CD4-positive, alpha-beta T cell treated with Interleukin-2 at 100 ng/mL for 4 hours (primary cell): ENCODE data around the gene TBCB.
"Not testable (repeated sequence)": the region's sequence is repeated elsewhere in the genome, so short reads cannot be mapped to it uniquely, and the experiment has no call there.

Experiments
- DNase-seq: peaks from one replicate; pipeline ENCODE4 v3.0.0-alpha.2; 2020; ENCODE audit warnings: low spot score

The TBCB gene

DNA sequence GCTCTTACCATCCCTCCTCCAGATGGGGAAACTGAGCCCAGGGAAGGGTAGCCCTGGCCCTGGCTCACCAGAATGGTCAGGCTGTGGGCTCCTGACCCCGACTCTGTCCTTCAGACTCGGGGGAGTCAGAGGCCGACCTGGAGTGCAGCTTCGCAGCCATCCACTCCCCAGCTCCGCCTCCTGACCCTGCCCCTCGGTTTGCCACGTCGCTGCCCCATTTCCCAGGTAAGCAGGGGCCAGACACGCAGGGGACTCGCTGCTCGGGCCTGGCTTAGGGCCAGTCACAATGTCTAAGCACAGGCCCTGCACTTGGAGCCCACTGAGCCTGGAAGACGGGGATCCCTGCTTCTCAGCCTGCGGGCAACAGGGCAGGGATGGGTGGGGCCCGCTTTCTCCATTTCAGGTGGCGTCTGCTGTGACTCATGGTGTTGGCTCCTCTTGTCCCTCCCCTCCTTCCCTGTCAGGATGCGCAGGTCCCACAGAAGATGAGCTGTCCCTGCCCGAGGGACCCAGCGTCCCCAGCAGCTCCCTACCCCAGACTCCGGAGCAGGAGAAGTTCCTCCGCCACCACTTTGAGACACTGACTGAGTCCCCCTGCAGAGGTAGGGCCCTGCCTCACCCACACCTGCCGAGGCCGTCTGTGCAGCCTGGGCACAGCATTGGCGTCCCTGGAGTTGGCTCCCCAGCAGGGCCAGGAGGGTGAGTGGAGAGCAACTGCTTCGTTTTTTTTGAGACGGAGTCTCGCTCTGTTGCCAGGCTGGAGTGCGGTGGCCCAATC is 13.5 kb upstream of the TBCB start:
- DNase-seq, result no peak

DNA sequence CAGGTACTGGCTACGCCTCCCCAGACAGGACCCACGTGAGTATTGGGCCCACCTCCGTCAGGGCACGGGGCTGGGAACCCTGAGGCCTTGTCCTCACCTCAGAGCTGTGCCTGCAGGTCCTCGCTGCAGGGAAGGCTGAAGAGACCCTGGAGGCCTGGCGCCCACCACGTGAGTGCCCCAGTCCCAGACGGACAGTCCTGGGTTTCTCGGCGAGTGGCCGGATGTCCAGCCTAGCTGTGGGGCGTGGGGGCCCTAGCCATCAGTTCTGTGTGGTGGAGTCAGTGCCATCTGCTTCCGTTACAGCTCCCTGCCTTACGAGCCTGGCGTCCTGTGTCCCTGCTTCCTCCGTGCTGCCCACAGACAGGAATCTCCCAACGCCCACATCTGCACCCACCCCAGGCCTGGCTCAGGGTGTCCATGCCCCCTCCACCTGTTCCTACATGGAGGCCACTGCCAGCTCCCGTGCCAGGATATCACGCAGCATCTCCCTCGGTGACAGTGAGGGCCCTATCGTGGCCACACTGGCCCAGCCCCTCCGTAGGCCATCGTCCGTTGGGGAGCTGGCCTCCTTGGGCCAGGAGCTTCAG is 12.1 kb upstream of the TBCB start:
- no peak for DNase-seq

DNA sequence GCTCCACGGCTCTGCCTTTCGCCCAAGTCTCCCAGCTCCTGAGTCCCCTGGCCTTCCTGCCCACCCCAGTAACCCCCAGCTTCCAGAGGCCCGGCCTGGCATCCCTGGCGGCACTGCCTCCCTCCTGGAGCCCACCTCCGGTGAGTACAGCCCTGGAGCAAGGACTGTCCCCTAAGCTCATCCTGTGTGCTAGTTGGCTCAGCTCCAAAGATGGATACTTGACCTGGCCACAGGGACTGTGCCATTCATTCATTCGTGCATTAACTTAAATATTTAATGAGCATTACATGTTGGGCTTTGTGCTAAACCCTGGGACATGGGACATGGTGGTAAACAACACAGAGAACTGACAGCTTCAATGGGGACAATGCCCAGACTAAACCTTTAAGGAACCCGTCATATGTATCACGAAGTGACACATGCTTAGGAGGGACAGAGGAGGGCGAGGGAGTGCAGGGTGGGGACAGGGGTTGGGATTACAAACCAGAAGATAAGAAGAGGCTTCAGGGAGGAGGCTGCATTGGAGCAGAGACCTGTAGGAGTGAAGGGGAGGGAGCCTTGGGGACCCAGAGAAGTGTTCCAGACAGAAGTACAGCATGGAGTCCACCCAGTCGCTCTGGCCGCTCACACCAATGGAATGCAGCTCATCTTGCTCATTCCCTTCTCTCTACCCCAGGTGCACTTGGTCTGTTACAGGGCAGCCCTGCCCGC is 11.3 kb upstream of the TBCB start:
- no peak for DNase-seq

DNA sequence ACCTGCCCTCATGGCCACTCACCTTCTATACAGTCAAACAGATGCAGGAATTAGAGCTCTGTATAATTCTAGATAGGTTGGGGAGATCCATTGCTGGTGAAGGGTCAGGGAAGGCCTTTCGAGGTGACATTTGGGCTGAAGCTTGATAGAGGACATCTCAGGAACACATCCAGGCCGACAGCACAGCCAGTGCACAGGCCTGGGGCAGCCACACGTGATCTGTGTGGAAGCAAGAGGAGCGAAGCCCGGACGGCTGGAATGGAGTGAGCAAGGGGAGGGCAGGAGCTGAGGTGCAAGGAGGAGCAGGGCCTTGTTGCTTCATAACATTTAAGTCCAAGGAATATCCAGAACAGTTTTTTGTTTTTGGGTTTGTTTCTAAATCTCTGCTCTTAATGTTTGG is 8.8 kb upstream of the TBCB start:
- DNase-seq, result no peak

DNA sequence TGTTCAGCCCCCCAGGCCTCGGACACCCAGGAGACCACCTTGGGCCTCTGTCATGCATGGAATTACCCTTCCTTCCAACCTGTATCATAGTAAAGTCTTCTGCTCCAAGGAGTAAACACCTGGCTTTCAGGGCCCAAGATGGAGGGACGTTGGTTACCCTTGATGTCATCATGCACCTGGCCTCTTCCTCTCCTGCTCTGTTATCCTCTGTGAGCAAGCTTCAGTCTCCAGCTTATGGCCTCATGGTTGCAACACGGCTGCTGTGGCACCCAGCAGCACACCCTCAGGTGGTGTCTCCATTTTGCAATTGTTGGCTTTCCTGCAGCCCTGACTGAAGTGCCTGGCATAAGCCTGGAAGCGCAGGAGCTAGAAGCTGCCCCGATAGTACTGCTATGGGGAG is 8.3 kb upstream of the TBCB start:
- no peak for DNase-seq

DNA sequence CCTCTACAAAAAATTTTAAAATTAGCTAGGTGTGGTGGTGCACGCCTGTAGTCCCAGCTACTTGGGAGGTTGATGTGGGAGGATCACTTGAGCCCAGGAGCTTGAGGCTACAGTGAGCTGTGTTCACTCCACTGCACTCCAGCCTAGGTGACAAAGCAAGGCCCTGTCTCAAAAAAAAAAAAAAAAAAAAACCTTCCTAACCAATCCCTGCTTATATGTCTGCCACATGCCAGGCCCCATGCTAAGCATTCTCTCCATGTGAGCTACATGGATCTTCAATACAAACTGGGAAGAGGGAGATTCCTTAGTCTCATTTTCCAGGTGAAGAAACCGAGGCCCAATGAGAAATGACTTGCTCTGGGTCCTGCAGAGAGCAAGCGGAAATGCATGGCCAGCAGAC is 6.6 kb upstream of the TBCB start:
- DNase-seq, result no peak

DNA sequence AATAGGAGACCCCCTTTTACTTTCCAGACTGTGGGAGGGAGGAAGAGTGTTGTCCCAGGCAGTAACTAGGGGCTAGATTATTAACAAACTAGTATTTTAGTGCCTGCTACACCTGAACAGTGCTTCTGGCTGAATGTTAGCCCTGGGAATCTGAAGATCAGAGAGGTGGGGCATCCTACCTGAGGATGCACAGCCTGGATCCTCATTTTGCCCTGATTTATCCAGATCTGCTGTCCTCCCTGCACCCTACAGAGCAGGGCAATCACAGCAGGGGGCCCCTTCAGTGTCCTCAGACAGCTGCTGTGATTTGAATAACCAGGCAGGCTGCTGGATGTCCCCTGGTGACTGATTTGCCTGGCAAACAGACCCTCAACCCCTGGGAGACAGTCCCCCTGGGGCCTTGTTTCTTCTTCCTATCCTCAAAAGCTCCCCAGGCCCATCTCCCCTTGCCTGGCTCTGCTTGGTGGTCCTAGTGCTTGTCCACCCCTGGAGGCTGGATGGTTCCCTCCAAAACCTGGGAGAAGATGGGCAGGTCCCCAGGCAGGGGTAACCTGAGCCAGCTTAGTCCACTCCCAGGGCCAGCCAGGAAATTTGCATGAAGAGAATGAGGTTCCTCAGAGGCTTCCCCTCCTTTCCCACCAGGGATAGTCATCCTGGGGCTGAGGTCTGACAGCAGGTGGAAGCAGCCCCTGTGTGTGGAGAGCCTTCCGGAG is 4.6 kb upstream of the TBCB start, which contains the start of gene OVOL3:
OVOL3 (plus strand) TSS at position 657 of the 713 bp plus-strand sequence. CDS start 60 bp downstream, outside the sequence.
- no peak for DNase-seq

DNA sequence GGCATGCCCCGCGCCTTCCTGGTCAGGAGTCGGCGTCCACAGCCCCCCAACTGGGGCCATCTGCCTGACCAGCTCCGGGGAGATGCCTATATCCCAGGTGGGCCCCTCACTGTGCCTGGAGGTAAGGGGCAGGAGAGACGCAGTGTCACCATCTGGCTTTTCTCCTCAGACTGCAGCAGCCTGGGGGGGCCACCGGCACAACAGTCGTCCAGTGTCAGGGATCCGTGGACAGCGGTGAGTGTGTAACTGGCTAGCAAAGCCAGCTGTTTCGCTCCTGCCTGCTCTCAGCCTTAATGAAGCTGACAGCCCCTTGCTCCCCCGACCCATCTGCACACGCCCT is 4.1 kb upstream of the TBCB start:
- no peak for DNase-seq

DNA sequence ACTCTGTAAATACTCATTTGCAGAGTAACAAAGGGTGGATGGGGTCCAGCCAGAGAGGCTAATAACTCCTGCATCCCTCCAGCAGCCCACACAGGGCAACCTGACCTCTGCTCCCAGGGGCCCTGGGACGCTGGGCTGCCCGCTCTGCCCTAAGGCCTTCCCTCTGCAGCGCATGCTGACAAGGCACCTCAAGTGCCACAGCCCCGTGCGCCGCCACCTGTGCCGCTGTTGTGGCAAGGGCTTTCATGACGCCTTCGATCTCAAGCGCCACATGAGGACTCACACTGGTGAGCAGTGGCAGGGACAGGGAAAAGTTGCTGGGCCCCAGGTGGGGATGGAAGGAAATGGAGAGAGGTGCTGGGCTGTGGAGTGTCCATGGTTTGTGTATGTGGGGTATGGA is 2.6 kb upstream of the TBCB start:
- DNase-seq, result no peak

DNA sequence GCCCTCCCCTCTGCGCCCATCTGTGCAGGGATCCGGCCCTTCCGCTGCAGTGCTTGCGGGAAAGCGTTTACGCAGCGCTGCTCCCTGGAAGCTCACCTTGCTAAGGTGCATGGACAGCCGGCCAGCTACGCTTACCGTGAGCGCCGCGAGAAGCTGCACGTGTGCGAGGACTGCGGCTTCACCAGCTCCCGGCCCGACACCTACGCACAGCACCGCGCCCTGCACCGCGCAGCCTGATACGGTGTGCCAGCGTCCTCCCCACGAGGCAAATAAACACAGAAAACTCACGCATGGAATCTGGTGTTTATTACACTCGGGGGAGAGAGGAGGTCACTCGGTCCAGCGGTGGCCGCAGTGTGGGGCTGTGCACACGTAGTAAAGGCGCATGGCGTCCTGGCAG is 1.8 kb upstream of the TBCB start:
- no peak for DNase-seq

DNA sequence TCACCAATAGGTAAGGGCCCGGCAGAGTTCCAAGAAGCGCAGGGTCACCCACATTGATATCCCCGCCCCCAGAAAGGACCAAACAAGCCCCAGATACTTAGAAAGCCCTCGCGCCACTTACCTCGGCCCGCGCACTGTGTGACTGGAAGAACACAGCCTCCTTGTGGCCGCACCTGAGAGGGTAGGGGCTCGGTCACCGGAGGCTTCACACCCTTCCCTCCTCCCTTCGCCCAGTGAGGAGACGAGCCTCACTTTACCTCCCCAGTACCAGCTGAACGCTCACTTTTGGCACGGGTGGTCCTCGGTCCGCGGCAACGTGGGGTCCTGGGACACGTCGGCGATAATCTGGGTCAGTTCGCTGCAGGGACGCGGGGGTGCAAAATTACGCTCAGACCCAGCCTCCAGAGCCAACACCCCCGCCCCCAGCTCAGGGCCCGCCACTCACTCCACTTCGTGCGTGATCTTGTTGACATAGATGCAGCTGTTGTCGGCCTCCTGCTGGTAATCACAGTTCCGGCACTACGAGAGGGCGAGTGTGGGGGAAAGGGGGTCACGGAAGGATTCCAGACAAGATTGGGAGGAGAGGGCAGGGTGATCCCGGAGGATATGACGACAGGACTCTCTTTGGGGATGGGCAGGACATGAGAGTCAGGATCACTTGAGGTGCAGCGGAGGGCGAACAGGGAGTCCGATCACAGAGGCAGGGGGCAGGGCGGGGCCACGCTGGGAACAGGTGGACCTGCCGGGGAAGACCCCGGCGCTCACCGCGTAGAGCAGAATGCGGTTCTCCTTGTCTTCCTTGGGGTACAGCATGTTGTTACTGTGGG is 1.2 kb upstream of the TBCB start:
- DNase-seq, result no peak

DNA sequence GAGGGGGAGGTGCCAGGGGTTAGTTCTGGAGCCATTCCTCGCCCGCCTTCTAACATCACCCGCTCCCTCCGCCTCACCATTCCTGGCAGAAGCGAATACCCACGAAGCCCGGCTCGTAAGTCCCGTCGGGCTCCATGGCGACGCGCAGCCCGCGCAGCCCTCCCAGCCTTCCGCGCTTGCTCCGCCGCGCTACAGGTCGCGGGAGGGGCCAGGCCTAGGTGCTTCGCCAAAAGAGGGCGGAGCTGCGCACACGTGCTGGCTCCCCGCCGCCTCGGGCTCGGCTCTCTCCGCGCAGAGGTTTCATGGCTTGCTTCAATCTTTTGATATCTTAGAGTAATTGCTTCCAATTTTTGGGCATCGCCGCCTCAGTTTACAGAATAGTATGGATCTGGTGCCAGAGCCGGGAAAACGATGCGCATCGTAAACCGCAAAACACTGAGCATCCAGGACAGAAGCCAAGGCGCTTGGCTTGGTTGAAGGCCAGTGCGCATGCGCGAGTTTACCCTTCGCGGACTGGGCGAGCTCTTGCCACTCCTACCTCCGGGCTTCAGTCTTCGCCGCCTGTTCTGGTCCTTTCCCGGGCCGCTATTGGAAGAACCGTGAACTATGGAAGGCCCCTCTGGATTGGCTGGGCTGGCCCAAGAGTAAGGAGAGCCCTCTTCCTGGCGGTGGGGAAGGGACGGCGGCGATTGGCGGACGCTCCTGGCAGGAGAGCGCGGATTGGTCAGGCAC is 381 bp upstream of the TBCB start, which contains the start of gene POLR2I:
POLR2I (minus strand) TSS at position 155 of the 732 bp plus-strand sequence; CDS start at position 136, 19 bp downstream.
- DNase-seq, result peak; percentile 100

DNA sequence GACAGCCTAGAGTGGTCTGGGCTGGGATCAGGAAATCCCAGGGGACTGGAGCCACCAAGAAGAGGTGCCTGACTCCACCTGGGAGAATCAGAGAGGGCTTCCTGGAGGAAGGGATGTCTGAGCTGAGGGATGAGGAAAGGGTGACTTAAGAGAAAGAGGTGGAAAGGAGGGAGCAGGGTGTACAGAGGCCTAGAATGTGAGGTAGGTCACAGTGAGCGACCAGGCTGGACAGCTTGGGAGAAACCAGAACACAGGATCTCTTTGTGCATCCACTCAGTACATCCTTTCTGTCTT is 1.0 kb downstream of the TBCB start:
- no peak for DNase-seq

DNA sequence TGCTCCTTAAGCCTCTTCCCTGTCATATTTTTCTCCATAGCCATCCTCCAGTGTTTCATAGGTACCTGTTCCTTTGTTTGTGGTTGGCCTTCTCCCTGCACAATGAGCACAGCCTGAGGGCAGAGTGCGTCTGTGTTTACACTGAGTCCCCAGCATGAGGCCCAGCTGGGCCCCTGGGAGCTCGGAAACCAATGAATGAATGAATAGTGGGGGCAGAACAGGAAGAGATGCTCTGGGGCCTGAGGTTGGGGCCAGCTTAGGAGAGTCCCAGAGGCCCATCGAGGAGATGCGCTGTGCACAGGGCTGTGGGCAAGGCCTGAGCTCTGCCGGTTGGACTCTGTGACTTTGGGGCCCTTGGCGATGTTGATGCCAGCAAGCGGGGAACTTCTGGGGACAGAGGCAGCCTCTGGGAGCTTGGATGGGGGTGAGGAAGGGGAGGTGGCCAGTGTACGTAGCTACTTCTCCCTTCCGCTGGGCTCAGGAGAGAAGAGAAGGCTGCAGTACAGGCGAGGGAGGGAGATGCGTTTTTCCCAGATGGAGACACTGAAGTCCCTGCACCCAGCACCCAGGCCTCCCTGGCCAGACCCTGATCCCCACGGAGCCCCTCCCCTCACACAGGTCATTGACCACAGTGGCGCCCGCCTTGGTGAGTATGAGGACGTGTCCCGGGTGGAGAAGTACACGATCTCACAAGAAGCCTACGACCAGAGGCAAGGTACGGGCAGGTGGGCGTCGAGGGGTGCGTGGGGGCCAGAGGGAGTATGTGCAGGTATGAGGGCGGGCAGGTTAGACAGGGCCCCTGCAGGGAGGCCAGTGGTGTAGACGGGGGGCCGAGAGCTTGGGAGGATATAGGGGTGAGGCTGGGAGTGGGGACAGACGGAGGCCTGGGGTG is 5.1 kb downstream of the TBCB start:
- no peak for DNase-seq

DNA sequence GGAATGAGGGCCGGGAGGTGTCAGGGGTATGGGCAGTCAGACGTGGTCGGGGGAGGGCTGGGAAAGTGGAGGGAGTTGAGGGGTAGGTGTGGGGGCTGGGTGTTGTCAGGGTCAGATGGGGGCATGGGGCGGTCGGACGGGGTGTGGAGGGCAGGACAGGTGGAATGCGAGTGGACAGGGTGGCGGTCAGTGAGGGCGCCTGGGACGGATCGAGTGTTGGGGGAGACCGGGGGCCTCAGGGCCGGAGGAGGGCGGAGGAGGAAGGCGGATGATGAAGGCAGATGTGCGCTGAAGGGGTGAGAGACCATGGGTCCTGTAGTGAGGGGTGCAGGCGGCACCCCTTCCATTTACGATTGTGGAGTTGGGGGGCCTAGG is 5.7 kb downstream of the TBCB start:
- DNase-seq, result no peak

DNA sequence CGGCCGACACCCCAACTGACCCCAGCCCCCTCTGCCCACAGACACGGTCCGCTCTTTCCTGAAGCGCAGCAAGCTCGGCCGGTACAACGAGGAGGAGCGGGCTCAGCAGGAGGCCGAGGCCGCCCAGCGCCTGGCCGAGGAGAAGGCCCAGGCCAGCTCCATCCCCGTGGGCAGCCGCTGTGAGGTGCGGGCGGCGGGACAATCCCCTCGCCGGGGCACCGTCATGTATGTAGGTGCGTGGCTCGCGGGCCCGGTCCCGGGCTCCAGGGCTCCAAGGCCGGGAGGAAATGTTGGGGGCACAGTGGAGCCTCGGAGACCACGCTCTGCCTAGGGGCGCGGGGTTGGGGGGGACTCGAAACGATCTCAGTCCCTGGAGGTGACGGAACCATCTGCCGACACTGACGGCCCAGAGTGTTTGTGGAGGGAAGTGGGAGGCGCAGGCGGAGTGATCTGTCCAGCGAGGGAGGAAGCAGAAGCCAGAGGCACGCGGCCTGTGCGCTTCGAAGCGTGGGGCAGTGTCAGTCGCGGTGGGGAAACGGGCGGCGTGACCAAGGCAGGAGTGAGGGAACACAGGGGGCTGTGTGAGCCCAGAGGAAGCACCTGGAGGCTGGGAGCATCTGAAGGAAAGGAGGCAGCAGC is 6.3 kb downstream of the TBCB start:
- no peak for DNase-seq

DNA sequence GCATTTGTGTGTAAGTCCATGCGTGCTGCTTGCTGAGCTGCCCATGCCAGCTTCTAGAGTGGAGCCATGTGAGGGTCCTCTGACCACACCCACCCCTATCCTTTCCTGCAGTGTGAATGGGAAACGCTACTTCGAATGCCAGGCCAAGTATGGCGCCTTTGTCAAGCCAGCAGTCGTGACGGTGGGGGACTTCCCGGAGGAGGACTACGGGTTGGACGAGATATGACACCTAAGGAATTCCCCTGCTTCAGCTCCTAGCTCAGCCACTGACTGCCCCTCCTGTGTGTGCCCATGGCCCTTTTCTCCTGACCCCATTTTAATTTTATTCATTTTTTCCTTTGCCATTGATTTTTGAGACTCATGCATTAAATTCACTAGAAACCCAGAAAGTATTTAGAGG is 10.3 kb downstream of the TBCB start:
- no peak for DNase-seq

DNA sequence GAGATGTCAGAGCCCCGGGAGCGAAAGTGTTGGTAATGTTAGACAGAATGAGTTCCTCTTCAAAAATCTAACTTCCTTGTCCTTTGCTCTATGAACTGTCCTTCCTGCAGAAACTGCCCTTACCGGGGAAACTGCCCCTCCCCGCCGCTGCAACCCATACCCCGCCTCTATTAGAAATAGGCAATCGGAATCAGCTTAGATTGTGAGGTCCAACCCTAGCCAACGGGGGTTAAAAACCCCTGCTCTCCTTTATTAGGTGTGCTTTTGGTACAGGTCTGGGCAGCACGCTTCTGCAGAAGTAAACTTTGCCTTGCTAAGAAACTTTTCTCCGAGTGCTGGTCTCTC is 13.1 kb downstream of the TBCB start:
- DNase-seq, result no peak

DNA sequence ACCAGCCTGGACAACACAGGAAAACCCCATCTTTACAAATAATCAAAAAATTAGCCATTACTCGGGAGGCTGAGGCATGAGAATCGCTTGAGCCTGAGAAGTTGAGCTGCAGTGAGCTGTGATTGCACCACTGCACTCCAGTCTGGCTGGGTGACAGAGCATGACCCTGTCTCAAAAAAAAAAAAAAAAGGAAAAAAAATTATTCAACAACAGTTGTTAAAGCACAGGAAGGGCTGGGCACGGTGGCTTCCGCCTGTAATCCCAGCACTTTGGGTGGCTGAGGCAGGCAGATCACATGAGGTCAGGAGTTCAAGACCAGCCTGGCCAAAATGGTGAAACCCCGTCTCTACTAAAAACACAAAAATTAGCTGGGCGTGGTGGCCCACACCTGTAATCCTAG is 16.0 kb downstream of the TBCB start:
- DNase-seq, result peak; percentile 26

DNA sequence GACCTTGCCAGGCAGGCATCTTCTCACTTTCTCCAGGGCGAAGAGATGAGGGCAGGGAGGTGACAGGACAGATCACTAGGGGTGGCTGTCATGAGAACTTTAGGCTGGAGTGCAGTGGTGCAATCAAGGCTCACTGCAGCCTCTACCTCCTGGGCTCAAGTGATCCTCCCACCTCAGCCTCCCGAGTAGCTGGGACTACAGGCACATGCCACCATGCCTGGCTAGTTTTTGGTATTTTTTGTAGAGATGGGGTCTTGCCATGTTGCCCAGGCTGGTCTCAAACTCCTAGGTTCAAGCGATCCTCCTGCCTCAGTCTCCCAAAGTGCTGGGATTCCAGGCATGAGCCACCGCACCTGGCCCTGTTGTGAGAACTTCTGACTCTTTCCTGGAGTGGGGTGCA is 19.6 kb downstream of the TBCB start:
- DNase-seq, result not testable (repeated sequence)
